Skeletal muscle cell (primary cell): ENCODE measurements around the gene PRAMEF8.
"Not testable (repeated sequence)": the region's sequence is repeated elsewhere in the genome, so short reads cannot be mapped to it uniquely, and the experiment has no call there.

Source experiments
- DNase-seq: peaks from one replicate; pipeline ENCODE4 v3.0.0-alpha.2; 2010; ENCODE audit warnings: low read depth
- H3K4me3 ChIP-seq: 2 replicates; pipeline ENCODE4 v1.5.1; 2011; ENCODE audit warnings: low read depth, mild to moderate bottlenecking, control low read depth, low read length, moderate library complexity

PRAMEF8 gene

GRCh38 chr1:13285037-13285436 lies at the start of gene PRAMEF8:
Gene PRAMEF8 (minus strand): TSS chr1:13285137. CDS start chr1:13284091, 1,046 bp downstream.
- DNase-seq, H3K4me3 ChIP-seq: not testable (repeated sequence)

- not testable (repeated sequence) for DNase-seq, H3K4me3 ChIP-seq
Observed at GRCh38 chr1:13315281-13315680, 30.3 kb upstream of the PRAMEF8 start, which contains the start of gene PRAMEF15. Gene PRAMEF15 (plus strand): TSS chr1:13315581. CDS start chr1:13318408, 2,827 bp downstream.

GRCh38 chr1:13303239-13303638 lies 18.3 kb upstream of the PRAMEF8 start, which contains the start of gene PRAMEF33:
Gene PRAMEF33 (plus strand): TSS chr1:13303539. CDS start chr1:13305955, 2,416 bp downstream.
- not testable (repeated sequence) for DNase-seq, H3K4me3 ChIP-seq

- not testable (repeated sequence) for DNase-seq, H3K4me3 ChIP-seq
Observed at GRCh38 chr1:13302197-13302596, 17.3 kb upstream of the PRAMEF8 start.

- H3K4me3 ChIP-seq, DNase-seq: not testable (repeated sequence)
Observed at GRCh38 chr1:13298699-13299098, 13.8 kb upstream of the PRAMEF8 start.

- DNase-seq, H3K4me3 ChIP-seq: not testable (repeated sequence)
Observed at GRCh38 chr1:13297216-13297931, 12.4 kb upstream of the PRAMEF8 start.

GRCh38 chr1:13289030-13289429 lies 4.1 kb upstream of the PRAMEF8 start:
- not testable (repeated sequence) for H3K4me3 ChIP-seq, DNase-seq

- DNase-seq, H3K4me3 ChIP-seq: not testable (repeated sequence)
Observed at GRCh38 chr1:13279617-13280016, 5.3 kb downstream of the PRAMEF8 start.

- DNase-seq, H3K4me3 ChIP-seq: not testable (repeated sequence)
Observed at GRCh38 chr1:13277016-13277415, 7.9 kb downstream of the PRAMEF8 start.

- not testable (repeated sequence) for DNase-seq, H3K4me3 ChIP-seq
Observed at GRCh38 chr1:13265124-13265523, 19.8 kb downstream of the PRAMEF8 start.

- not testable (repeated sequence) for H3K4me3 ChIP-seq, DNase-seq
Observed at GRCh38 chr1:13253898-13254297, 31.0 kb downstream of the PRAMEF8 start, which contains the start of gene PRAMEF5. Gene PRAMEF5 (plus strand): TSS chr1:13254198. CDS start chr1:13259269, 5,071 bp downstream.

- not testable (repeated sequence) for H3K4me3 ChIP-seq, DNase-seq
Observed at GRCh38 chr1:13247122-13247521, 37.8 kb downstream of the PRAMEF8 start.

- DNase-seq, H3K4me3 ChIP-seq: not testable (repeated sequence)
Observed at GRCh38 chr1:13246554-13246871, 38.4 kb downstream of the PRAMEF8 start.

GRCh38 chr1:13245841-13246553 lies 38.9 kb downstream of the PRAMEF8 start:
- not testable (repeated sequence) for H3K4me3 ChIP-seq, DNase-seq

GRCh38 chr1:13243536-13244263 lies 41.2 kb downstream of the PRAMEF8 start:
- H3K4me3 ChIP-seq, DNase-seq: not testable (repeated sequence)

GRCh38 chr1:13239633-13240032 lies 45.3 kb downstream of the PRAMEF8 start:
- DNase-seq, H3K4me3 ChIP-seq: not testable (repeated sequence)

- DNase-seq, H3K4me3 ChIP-seq: not testable (repeated sequence)
Observed at GRCh38 chr1:13237572-13237971, 47.4 kb downstream of the PRAMEF8 start.

- not testable (repeated sequence) for H3K4me3 ChIP-seq, DNase-seq
Observed at GRCh38 chr1:13234057-13234456, 50.9 kb downstream of the PRAMEF8 start.

GRCh38 chr1:13232056-13232455 lies 52.9 kb downstream of the PRAMEF8 start:
- DNase-seq, H3K4me3 ChIP-seq: not testable (repeated sequence)
